Neural progenitor cell (in vitro differentiated cells): ENCODE results near the gene CREB3L4. TPM values are rescaled to one million over a fixed set of nuclear protein-coding genes. Genes with fewer than 3 reads are reported as not detected.
"Not testable (repeated sequence)": the region's sequence is repeated elsewhere in the genome, so short reads cannot be mapped to it uniquely, and the experiment has no call there.

ENCODE experiments used
- DNase-seq: peaks from one replicate; pipeline ENCODE4 v3.0.0-alpha.2; 2016; ENCODE audit warnings: low spot score
- H2AFZ ChIP-seq: fragments of 200-600 bp; sonication (generic); replicated peaks from 2 replicates; pipeline ENCODE4 v1.6.1; 2016; ENCODE audit warnings: antibody characterized with exemption
- H3F3A ChIP-seq: fragments of 200-600 bp; sonication (generic); 2 replicates; pipeline ENCODE4 v1.6.1; 2016; ENCODE audit warnings: antibody characterized with exemption, low read depth
- H3K27ac ChIP-seq: fragments of 200-600 bp; sonication (generic); 2 replicates; pipeline ENCODE4 v1.5.1; 2016; ENCODE audit warnings: mild to moderate bottlenecking
- H3K27me3 ChIP-seq: fragments of 200-600 bp; sonication (generic); 2 replicates; pipeline ENCODE4 v1.6.1; 2016; ENCODE audit warnings: mild to moderate bottlenecking, moderate library complexity
- H3K36me3 ChIP-seq: fragments of 200-600 bp; sonication (generic); 2 replicates; pipeline ENCODE4 v1.5.1; 2016
- H3K4me1 ChIP-seq: fragments of 200-600 bp; sonication (generic); 2 replicates; pipeline ENCODE4 v1.6.1; 2016; ENCODE audit warnings: mixed run types
- H3K4me2 ChIP-seq: fragments of 200-600 bp; sonication (generic); 2 replicates; pipeline ENCODE4 v1.6.1; 2016
- H3K4me3 ChIP-seq: fragments of 200-600 bp; sonication (generic); 2 replicates; pipeline ENCODE4 v1.5.1; 2016
- H3K79me2 ChIP-seq: fragments of 200-600 bp; sonication (generic); 2 replicates; pipeline ENCODE4 v1.6.1; 2016; ENCODE audit warnings: low read depth
- H3K9ac ChIP-seq: fragments of 200-600 bp; sonication (generic); 2 replicates; pipeline ENCODE4 v1.6.1; 2016
- H3K9me3 ChIP-seq: fragments of 200-600 bp; sonication (generic); 2 replicates; pipeline ENCODE4 v1.5.1; 2016; ENCODE audit warnings: low read depth
- H4K20me1 ChIP-seq: fragments of 200-600 bp; sonication (generic); 2 replicates; pipeline ENCODE4 v1.6.1; 2016; ENCODE audit warnings: low read depth
- H3K27ac Mint-ChIP-seq: 3 replicates; pipeline ENCODE4 v1.8.0; 2021; ENCODE audit warnings: mixed read lengths
- H3K27me3 Mint-ChIP-seq: 2 replicates; pipeline ENCODE4 v1.8.0; 2022; ENCODE audit warnings: low read depth, mild to moderate bottlenecking, inconsistent platforms, moderate library complexity, mixed read lengths; ENCODE audit not compliant: insufficient read depth
- H3K36me3 Mint-ChIP-seq: 3 replicates; pipeline ENCODE4 v1.8.0; 2021; ENCODE audit warnings: mixed read lengths
- H3K4me1 Mint-ChIP-seq: 3 replicates; pipeline ENCODE4 v1.8.0; 2021; ENCODE audit warnings: mixed read lengths
- H3K4me3 Mint-ChIP-seq: 3 replicates; pipeline ENCODE4 v1.8.0; 2021; ENCODE audit warnings: mild to moderate bottlenecking, moderate library complexity, mixed read lengths
- H3K9me3 Mint-ChIP-seq: 3 replicates; pipeline ENCODE4 v1.8.0; 2020; ENCODE audit warnings: mixed read lengths
- EZH2 ChIP-seq: fragments of 200-600 bp; sonication (generic); IDR thresholded peaks from 2 replicates; pipeline ENCODE4 v1.6.1; 2017; ENCODE audit warnings: antibody characterized with exemption, mild to moderate bottlenecking, moderate library complexity
- EZH2phosphoT487 ChIP-seq: fragments of 200-600 bp; sonication (generic); IDR thresholded peaks from 2 replicates; pipeline ENCODE4 v1.6.1; 2017; ENCODE audit warnings: antibody characterized with exemption
- total RNA-seq: library from RNA; depleted of rRNA; stranded (reverse); fragments of >200 nt; gene quantifications from 2 replicates; pipeline ENCODE4 v1.2.3, GENCODE V29; 2015; ENCODE audit warnings: low replicate concordance
- TF ChIP-seq, protein P1 (sequence below): fragments of 200-600 bp; sonication (generic); IDR thresholded peaks from 2 replicates; pipeline ENCODE4 v1.5.1; 2017; ENCODE audit warnings: antibody characterized with exemption, mild to moderate bottlenecking

CREB3L4 gene
- total RNA-seq, 1 donor from 2014 or later: 33.8 TPM

DNA sequence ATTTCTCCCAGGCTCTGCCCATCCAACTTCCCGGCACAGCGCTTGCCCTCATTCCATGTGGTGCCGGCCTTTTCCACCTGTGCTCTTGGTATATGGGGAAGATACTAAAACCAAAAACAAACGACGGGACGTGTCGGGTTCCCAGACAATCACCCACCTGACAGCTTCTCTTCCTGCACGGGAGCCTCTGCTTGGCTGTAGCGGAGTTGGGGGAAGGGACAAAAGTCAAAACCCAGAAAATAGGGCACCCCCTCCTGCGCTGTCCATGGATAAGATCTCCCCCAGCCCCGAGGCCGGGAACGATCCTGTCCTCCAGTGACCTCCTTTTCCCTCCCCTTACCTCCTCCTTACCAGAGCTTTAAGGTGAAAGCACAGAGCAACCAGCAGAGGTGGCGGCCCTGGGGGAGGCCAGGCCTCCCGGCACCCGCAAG lies 9.1 kb downstream of the CREB3L4 start:
- Mint-ChIP-seq H3K36me3 (peaks cover 23% of the 10 kb centered on the region), H3K4me3 (peak overlapping the region; percentile 99)
- no peak overlapping the region for H3K27ac ChIP-seq

DNA sequence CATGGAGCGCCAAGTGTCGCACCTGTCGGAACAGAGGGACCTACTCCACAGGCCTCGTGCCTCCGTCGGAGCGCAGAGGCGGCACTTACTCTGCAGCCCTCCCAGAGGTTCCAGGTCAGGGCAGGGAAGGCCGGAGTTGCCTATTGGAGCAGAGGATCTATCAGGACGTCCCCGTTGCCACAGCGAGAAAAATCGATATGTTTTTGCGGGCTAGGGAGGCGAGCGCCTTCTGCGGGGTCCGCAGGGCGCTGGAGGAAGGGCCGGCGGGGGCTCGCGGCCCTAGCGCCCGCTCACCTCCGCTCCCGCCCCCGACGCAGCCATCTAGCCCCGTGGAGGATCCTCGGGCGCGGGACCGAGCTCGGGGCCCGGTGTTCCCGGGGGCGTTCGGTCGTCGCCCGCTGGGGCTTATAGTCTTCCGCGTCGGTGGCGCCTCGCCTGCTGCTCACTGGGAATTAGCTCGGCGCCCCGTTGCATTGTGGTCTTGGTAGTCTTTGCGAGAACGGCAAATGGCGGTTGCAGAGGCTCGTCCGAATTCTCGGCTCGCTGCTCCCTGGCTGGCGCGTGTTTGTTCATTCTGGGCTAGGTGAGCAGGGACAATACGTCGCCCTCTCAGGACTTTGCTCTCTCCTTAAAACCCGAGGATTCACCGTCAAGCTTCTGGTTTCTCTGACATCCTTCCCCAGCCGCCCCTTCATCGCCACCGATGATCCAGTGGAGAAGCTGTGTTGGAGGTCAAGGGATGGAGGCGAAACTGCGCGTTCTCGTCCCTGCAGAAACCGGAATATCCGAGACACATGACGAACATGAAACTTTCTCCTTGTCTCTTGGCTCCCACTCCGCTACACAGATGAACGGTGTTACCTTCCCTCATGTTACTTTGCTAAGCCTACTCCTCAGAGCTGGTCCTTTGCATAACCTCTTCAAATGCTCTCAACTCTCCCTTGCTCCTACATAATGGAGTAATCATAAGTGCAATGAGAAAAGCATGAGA lies 9.8 kb downstream of the CREB3L4 start, which contains the start of gene JTB:
TSS of gene JTB (minus strand) at position 425 of the 991 bp plus-strand sequence. CDS start at position 3, 422 bp downstream.
- Mint-ChIP-seq H3K4me1 (peaks cover 25% of the 10 kb centered on the region), H3K9me3 (no peaks in the 10 kb centered on the region), H3K36me3 (peaks cover 17% of the 10 kb centered on the region), H3K27me3 (peaks cover 9% of the 10 kb centered on the region), H3K4me3 (peak within 1 kb of the TSS; percentile 99), H3K27ac (peak within 1 kb of the TSS; percentile 96)
- peak within 1 kb of the TSS; percentile 68 for H3K9ac ChIP-seq
- H3K79me2 ChIP-seq: peaks cover 20% of the 10 kb centered on the region
- peaks cover 3% of the 10 kb centered on the region for H3K36me3 ChIP-seq
- peak within 1 kb of the TSS; percentile 84 for H3K4me2 ChIP-seq
- H3K9me3 ChIP-seq: no peaks in the 10 kb centered on the region
- no peak within 1 kb of the TSS for H3K27ac ChIP-seq
- TF ChIP-seq EZH2phosphoT487 (no peak), EZH2 (no peak)
- TF ChIP-seq, protein P1, sequence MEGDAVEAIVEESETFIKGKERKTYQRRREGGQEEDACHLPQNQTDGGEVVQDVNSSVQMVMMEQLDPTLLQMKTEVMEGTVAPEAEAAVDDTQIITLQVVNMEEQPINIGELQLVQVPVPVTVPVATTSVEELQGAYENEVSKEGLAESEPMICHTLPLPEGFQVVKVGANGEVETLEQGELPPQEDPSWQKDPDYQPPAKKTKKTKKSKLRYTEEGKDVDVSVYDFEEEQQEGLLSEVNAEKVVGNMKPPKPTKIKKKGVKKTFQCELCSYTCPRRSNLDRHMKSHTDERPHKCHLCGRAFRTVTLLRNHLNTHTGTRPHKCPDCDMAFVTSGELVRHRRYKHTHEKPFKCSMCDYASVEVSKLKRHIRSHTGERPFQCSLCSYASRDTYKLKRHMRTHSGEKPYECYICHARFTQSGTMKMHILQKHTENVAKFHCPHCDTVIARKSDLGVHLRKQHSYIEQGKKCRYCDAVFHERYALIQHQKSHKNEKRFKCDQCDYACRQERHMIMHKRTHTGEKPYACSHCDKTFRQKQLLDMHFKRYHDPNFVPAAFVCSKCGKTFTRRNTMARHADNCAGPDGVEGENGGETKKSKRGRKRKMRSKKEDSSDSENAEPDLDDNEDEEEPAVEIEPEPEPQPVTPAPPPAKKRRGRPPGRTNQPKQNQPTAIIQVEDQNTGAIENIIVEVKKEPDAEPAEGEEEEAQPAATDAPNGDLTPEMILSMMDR: no peak
- H3K4me3 ChIP-seq: peak within 1 kb of the TSS; percentile 88
- peaks cover 40% of the 10 kb centered on the region for H3F3A ChIP-seq
- H2AFZ ChIP-seq: peak within 1 kb of the TSS; percentile 90
- H3K27me3 ChIP-seq: no peaks in the 10 kb centered on the region
- DNase-seq: peak; percentile 96
- no peaks in the 10 kb centered on the region for H4K20me1 ChIP-seq
- peaks cover 7% of the 10 kb centered on the region for H3K4me1 ChIP-seq

More for the DNA sequence above, 9.1 kb downstream of the CREB3L4 start:
- H3K9me3 Mint-ChIP-seq: no peaks in the 10 kb centered on the region
- H3F3A ChIP-seq: peaks cover 44% of the 10 kb centered on the region
- TF ChIP-seq, protein P1: no peak
- TF ChIP-seq EZH2 (no peak), EZH2phosphoT487 (no peak)
- H3K4me1 ChIP-seq: peaks cover 7% of the 10 kb centered on the region
- peaks cover 9% of the 10 kb centered on the region for H3K27me3 Mint-ChIP-seq
- peaks cover 3% of the 10 kb centered on the region for H3K36me3 ChIP-seq
- H3K4me2 ChIP-seq: peak overlapping the region; percentile 84
- DNase-seq: peak; percentile 34
- H3K9me3 ChIP-seq: no peaks in the 10 kb centered on the region
- peak overlapping the region; percentile 88 for H3K4me3 ChIP-seq
- peaks cover 20% of the 10 kb centered on the region for H3K79me2 ChIP-seq
- H3K27me3 ChIP-seq: no peaks in the 10 kb centered on the region
- no peaks in the 10 kb centered on the region for H4K20me1 ChIP-seq
- H3K4me1 Mint-ChIP-seq: peaks cover 25% of the 10 kb centered on the region
- peak overlapping the region; percentile 68 for H3K9ac ChIP-seq
- peak overlapping the region; percentile 2 for H3K27ac Mint-ChIP-seq
- peak overlapping the region; percentile 90 for H2AFZ ChIP-seq

DNA sequence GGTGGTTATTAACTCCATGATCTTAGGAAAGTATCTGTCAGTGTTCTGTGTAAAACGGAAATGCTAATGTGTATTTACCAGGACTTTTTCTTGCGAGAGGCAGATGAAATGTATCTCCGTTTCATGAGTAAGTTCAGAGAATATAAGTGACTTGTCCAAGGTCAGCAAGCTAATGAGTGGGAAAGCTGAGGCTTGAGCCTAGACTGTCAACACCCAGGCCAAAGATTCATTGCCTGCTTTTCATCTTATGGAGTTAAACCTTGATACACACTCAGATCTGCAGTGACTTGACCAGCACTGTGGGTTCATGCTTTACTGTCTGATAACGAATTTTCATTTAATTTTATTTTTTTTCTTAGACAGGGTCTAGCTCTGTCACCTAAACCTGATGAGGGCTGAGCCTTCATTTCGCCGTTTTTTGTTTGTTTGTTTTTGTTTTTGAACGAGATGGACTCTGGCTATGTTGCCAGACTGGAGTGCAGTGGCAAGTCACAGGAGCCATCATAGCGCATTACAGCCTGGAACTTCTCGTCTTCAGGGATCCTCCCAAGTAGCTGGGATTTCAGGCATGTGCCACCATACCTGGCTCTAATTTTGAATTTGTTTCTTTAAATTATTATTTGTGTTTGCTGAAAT lies 10.7 kb downstream of the CREB3L4 start:
- peaks cover 20% of the 10 kb centered on the region for H3K79me2 ChIP-seq
- H3K27ac ChIP-seq: no peak overlapping the region
- no peaks in the 10 kb centered on the region for H3K9me3 ChIP-seq
- H3K36me3 ChIP-seq: peaks cover 3% of the 10 kb centered on the region
- peaks cover 40% of the 10 kb centered on the region for H3F3A ChIP-seq
- Mint-ChIP-seq H3K27me3 (peaks cover 11% of the 10 kb centered on the region), H3K4me1 (peaks cover 25% of the 10 kb centered on the region), H3K36me3 (peaks cover 18% of the 10 kb centered on the region), H3K27ac (no peak overlapping the region), H3K9me3 (no peaks in the 10 kb centered on the region), H3K4me3 (peak overlapping the region; percentile 99)
- H3K4me3 ChIP-seq: peak overlapping the region; percentile 88
- no peaks in the 10 kb centered on the region for H3K27me3 ChIP-seq
- no peak for TF ChIP-seq EZH2
- TF ChIP-seq, protein P1: no peak
- no peak for TF ChIP-seq EZH2phosphoT487
- H4K20me1 ChIP-seq: no peaks in the 10 kb centered on the region
- H3K4me2 ChIP-seq: peak overlapping the region; percentile 84
- H3K9ac ChIP-seq: peak overlapping the region; percentile 33
- H3K4me1 ChIP-seq: peaks cover 7% of the 10 kb centered on the region
- H2AFZ ChIP-seq: peak overlapping the region; percentile 90
- no peak for DNase-seq

DNA sequence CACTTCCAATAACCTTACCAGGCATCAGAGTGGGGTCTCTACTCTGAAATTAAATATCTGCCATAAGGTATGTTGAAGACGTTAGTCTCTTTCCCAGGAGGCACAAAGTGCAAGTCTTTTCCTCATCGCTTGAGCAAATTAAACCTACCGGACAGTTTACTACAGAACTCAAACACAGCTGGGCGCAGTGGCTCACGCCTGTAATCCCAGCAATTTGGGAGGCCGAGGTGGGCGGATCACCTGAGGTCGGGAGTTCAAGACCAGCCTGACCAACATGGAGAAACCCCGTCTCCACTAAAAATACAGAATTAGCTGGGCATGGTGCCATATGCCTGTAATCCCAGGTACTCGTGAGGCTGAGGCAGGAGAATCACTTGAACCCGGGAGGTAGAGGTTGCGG lies 11.4 kb downstream of the CREB3L4 start:
- H3K4me3 ChIP-seq: peak overlapping the region; percentile 88
- Mint-ChIP-seq H3K4me3 (peak overlapping the region; percentile 99), H3K4me1 (peaks cover 25% of the 10 kb centered on the region), H3K36me3 (peaks cover 20% of the 10 kb centered on the region), H3K27me3 (peaks cover 13% of the 10 kb centered on the region)
- peak overlapping the region; percentile 84 for H3K4me2 ChIP-seq
- H3K36me3 ChIP-seq, H2AFZ ChIP-seq, H3K4me1 ChIP-seq, H4K20me1 ChIP-seq, H3K9me3 ChIP-seq, H3K27me3 ChIP-seq, H3K9me3 Mint-ChIP-seq, H3K27ac Mint-ChIP-seq, DNase-seq, H3K9ac ChIP-seq, H3K27ac ChIP-seq: not testable (repeated sequence)
- H3K79me2 ChIP-seq: peaks cover 20% of the 10 kb centered on the region
- peaks cover 35% of the 10 kb centered on the region for H3F3A ChIP-seq

DNA sequence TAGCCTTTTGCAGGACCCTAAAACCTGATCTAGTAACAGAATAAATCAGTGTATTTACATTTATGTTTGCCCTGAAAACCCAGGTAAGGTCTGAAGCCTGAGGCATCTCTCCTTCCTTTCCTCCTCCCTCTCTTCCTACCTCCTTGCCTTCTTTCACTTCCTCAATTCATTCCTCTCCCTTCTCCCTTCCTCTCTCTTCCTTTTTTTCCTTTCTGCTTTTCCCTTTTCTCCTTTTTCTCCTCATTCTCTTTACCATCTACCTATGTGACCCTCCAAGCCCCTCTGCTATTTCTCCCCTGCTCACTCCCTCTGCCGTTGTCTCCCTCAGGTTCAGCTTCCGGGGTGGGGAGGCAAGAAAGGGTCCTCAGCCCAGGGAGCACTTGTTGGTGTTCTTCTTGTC lies 14.0 kb downstream of the CREB3L4 start:
- DNase-seq, H3K9me3 ChIP-seq, H3K27ac ChIP-seq, H3K27me3 ChIP-seq, H3K4me3 Mint-ChIP-seq, H2AFZ ChIP-seq, H3K9me3 Mint-ChIP-seq, H3K36me3 Mint-ChIP-seq, H3K27me3 Mint-ChIP-seq, H3K27ac Mint-ChIP-seq, H3K36me3 ChIP-seq, H3K9ac ChIP-seq, H3K4me1 ChIP-seq, H4K20me1 ChIP-seq, H3K4me2 ChIP-seq, H3K4me3 ChIP-seq: not testable (repeated sequence)
- H3K4me1 Mint-ChIP-seq: peaks cover 23% of the 10 kb centered on the region
- peaks cover 35% of the 10 kb centered on the region for H3F3A ChIP-seq
- peaks cover 16% of the 10 kb centered on the region for H3K79me2 ChIP-seq
